ENCODE measurements around the gene SIPA1L2.

The SIPA1L2 gene

DNA sequence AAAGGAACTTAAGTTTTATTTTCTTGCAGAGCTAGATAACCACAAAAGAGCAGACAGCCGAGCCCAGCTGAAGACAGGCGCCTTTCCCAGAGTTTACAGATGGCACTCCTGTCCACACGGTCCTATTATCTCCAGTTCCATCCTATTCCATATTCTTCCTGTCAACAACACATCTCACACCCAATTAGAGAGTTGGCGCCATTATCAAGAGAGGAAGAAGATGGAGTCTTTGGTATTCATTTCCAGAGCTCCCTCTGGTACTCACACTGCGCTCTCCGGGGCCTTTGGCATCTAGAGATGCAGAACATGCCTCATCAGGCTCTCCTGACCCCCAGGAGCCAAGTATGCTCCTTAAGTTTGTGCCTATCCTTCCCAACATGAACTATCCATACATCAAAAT lies 43.3 kb upstream of the SIPA1L2 start:
- H3K4me1 ChIP-seq (ENCODE audit: control insufficient read depth in 1 of 2, insufficient read depth in 1 of 2, low read depth in 1 of 2, low read length in 1 of 2) = no peaks in the 10 kb centered on the region
- TF ChIP-seq, protein P1, sequence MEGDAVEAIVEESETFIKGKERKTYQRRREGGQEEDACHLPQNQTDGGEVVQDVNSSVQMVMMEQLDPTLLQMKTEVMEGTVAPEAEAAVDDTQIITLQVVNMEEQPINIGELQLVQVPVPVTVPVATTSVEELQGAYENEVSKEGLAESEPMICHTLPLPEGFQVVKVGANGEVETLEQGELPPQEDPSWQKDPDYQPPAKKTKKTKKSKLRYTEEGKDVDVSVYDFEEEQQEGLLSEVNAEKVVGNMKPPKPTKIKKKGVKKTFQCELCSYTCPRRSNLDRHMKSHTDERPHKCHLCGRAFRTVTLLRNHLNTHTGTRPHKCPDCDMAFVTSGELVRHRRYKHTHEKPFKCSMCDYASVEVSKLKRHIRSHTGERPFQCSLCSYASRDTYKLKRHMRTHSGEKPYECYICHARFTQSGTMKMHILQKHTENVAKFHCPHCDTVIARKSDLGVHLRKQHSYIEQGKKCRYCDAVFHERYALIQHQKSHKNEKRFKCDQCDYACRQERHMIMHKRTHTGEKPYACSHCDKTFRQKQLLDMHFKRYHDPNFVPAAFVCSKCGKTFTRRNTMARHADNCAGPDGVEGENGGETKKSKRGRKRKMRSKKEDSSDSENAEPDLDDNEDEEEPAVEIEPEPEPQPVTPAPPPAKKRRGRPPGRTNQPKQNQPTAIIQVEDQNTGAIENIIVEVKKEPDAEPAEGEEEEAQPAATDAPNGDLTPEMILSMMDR (IDR thresholded peaks at IDR 0.05) = no peak
- H3K27ac ChIP-seq = no peak overlapping the region
- no peaks in the 10 kb centered on the region for H3K9me3 ChIP-seq
- H3K36me3 ChIP-seq = no peaks in the 10 kb centered on the region
- H3K27me3 ChIP-seq = peaks cover 7% of the 10 kb centered on the region
- H3K4me3 ChIP-seq (ENCODE audit: low read depth in 1 of 2, low read length in 1 of 2) = no peak overlapping the region

DNA sequence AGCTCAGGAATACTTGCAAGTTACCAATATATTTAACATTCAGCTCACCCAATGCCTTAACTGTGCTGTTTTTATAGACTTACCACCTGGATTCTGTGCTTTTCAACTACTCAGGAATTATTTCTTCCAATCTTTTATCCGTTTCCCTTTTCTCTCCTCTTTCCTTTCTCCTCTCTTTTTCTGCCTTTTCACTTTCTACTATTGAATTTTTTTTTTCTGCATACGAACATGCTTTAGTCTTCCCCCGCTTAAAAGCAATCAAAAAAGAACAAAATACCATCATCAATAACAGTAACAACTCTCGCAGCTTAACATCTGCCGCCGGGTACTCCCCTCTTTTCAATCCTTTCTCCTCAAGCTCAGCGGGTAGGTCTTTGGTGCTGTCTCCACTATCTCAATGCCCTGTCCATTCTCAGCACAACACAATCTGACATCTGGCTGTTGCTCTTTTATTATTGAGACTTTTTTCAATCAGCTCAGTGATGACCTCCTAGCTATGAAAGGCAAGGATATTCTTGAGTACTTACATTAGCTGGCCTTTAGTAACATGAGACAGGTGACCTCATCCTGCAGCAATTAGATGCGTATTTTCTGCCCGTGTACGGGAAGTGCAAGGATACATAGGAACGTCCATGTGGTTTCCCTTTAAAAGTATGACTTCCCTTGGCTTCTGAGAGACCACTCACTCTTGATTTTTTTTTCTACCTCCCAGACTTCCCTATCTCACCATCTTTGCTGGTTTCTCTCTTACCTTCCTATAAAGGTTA lies 40.2 kb upstream of the SIPA1L2 start:
- Histone ChIP-seq H3K4me3 (ENCODE audit: low read depth in 1 of 2, low read length in 1 of 2) (no peak overlapping the region), H3K27ac (no peak overlapping the region), H3K36me3 (no peaks in the 10 kb centered on the region), H3K27me3 (peaks cover 7% of the 10 kb centered on the region), H3K9me3 (no peaks in the 10 kb centered on the region), H3K4me1 (ENCODE audit: control insufficient read depth in 1 of 2, insufficient read depth in 1 of 2, low read depth in 1 of 2, low read length in 1 of 2) (no peaks in the 10 kb centered on the region)
- TF ChIP-seq, protein P1 (IDR thresholded peaks at IDR 0.05) = no peak

DNA sequence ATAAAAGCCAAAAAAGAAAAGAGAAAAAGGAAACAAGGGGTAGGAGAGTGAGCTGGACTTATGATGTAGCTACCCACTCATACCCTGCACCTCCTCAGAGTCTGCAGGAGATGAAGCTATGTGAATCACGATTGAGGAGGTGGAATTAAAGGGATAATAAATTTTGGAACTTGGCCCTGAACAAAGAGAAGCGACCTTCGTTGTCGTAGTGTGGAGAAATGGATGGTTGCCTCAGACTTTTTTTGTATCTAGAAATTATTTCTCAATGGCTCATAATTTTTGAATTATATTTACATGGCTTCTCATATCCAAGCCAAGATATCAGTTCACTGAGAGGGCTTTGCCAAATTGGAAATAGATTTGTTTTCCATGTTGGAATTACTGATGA lies 37.8 kb upstream of the SIPA1L2 start:
- H3K27ac ChIP-seq = no peak overlapping the region
- H3K4me1 ChIP-seq (ENCODE audit: control insufficient read depth in 1 of 2, insufficient read depth in 1 of 2, low read depth in 1 of 2, low read length in 1 of 2) = no peaks in the 10 kb centered on the region
- TF ChIP-seq, protein P1 (IDR thresholded peaks at IDR 0.05) = no peak
- H3K36me3 ChIP-seq = no peaks in the 10 kb centered on the region
- H3K4me3 ChIP-seq (ENCODE audit: low read depth in 1 of 2, low read length in 1 of 2) = no peak overlapping the region
- H3K27me3 ChIP-seq = peaks cover 7% of the 10 kb centered on the region
- no peaks in the 10 kb centered on the region for H3K9me3 ChIP-seq

DNA sequence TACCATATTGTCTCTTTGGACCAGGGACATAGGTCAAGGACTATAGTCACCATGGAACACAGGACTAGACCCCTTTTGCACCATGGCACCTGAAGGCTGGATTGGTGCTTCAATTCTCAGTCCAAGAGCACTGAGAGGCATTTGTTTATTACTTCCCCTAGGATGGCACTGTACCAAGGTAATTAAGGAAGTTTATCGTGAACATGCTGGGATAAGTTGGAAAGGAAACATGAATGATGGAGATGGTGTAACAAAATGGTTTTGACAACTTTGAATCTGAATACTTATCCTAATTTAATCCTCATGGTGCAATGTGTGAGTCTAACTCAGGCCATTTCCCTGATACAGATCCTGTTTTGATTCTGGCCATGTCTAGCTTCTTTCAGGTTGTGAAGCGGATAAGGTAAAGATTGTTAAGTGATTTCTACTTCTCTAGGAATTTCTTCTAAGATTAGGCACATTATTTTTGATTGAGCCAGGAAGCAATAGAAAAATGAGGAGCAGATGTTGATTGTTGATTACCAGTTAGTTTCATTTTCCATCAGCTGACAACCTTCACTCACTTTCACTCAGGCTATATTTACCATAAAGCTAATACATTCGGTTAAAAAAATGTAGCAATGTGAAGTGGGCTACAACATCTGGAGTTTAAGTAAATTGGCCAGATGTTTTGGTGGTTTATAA lies 37.3 kb upstream of the SIPA1L2 start:
- Histone ChIP-seq H3K9me3 (no peaks in the 10 kb centered on the region), H3K27me3 (peaks cover 7% of the 10 kb centered on the region), H3K36me3 (no peaks in the 10 kb centered on the region), H3K4me3 (ENCODE audit: low read depth in 1 of 2, low read length in 1 of 2) (no peak overlapping the region), H3K4me1 (ENCODE audit: control insufficient read depth in 1 of 2, insufficient read depth in 1 of 2, low read depth in 1 of 2, low read length in 1 of 2) (no peaks in the 10 kb centered on the region), H3K27ac (no peak overlapping the region)
- TF ChIP-seq, protein P1 (IDR thresholded peaks at IDR 0.05) = no peak

DNA sequence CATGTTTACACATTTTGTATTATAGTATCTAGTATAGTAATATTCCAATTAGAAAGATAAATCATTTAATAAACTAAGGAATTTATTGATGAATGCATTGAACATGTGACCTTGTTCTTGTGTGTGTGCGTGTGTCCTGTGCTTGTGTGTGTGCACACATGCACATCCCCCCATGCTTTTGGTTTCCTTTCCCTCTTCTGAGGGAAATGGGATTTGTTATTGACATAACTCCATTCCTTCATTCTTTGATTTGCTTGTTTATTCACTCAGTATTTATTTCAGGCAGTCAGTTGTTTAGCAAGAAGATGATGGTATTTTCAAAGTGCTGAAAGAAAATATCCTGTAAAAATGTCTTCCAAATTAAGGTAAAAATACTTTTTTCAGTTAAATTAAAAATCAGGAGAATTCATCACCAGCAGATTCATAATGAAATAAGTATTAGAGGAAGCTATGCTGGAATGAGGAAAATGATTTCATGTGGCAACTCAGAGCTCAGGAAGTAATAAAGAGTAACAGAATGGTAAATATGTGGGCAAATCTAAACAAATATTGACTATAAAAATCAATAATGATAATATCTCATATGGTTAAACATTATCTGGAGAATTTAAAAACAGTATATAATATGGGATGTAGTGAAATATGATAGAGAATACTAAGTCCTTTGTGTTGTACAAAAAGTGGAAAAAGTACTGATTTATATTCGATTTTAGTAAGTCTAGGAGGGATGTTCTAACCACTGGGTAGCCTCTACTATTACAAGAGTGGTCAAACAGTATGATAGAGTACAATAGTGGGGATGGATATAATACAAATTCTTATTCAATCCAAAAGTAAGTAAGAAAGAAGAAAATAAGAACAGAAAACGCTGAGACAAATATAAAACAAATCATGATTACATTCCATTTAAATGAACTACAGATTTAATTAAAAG lies 35.2 kb upstream of the SIPA1L2 start:
- no peaks in the 10 kb centered on the region for H3K36me3 ChIP-seq
- H3K4me3 ChIP-seq (ENCODE audit: low read depth in 1 of 2, low read length in 1 of 2) = no peak overlapping the region
- H3K27ac ChIP-seq = no peak overlapping the region
- TF ChIP-seq, protein P1 (IDR thresholded peaks at IDR 0.05) = no peak
- no peaks in the 10 kb centered on the region for H3K9me3 ChIP-seq
- peaks cover under 1% of the 10 kb centered on the region for H3K27me3 ChIP-seq
- H3K4me1 ChIP-seq (ENCODE audit: control insufficient read depth in 1 of 2, insufficient read depth in 1 of 2, low read depth in 1 of 2, low read length in 1 of 2) = no peaks in the 10 kb centered on the region
